Esophagus squamous epithelium (tissue), 5 donors: ENCODE data around the gene MED13L. TPM values are rescaled to one million over a fixed set of nuclear protein-coding genes. Genes with fewer than 3 reads are reported as not detected.

Experiments used
- DNase-seq: peaks from one replicate; lab custom pipeline; 2025; lab: John Stamatoyannopoulos, UW
- H3K27ac ChIP-seq, 4 donors: fragments of 200-600 bp; sonication (generic); one replicate each; pipeline ENCODE4 v1.5.1; 2016 to 2019; ENCODE audit warnings: mild to moderate bottlenecking in 1 of 4
- H3K27me3 ChIP-seq, 4 donors: fragments of 200-600 bp; sonication (generic); 1 replicate in 3 of 4; 2 replicates in 1 of 4; pipeline versions ENCODE4 v1.5.1 to v1.6.0; 2017 to 2021; ENCODE audit warnings: antibody characterized with exemption in 1 of 4
- H3K36me3 ChIP-seq, 3 donors: fragments of 200-600 bp; sonication (generic); one replicate each; pipeline ENCODE4 v1.5.1; 2016 to 2019
- H3K4me1 ChIP-seq, 3 donors: fragments of 200-600 bp; sonication (generic); one replicate each; pipeline ENCODE4 v1.5.1; 2017 to 2019
- H3K4me3 ChIP-seq, 4 donors: fragments of 200-600 bp; sonication (generic); 1 replicate in 3 of 4; 2 replicates in 1 of 4; pipeline ENCODE4 v1.5.1; 2016 to 2019; ENCODE audit warnings: mild to moderate bottlenecking in 2 of 4, moderate library complexity in 1 of 4
- H3K9me3 ChIP-seq, 3 donors: fragments of 200-600 bp; sonication (generic); one replicate each; pipeline ENCODE4 v1.5.1; 2016 to 2019
- CTCF ChIP-seq, 6 experiments: fragments of 450-650 bp in 4 of 6; fragments of 200-600 bp in 2 of 6; sonication (generic) in 2 of 6; IDR thresholded peaks; one replicate each; pipeline ENCODE4 v1.5.1; 2016 to 2019; ENCODE audit warnings: antibody characterized with exemption in 6 of 6, mild to moderate bottlenecking in 4 of 6, moderate library complexity in 4 of 6
- POLR2A ChIP-seq, 4 donors: fragments of 450-650 bp; IDR thresholded peaks; one replicate each; pipeline ENCODE4 v1.6.1; 2017; ENCODE audit warnings: antibody characterized with exemption in 4 of 4, mild to moderate bottlenecking in 4 of 4, moderate library complexity in 3 of 4
- WGBS, 2 donors: methylation state at CpG; one replicate each; pipeline ENCODE4 v1.1.5; 2018; 5-methylcytosine and 5-hydroxymethylcytosine counted together
- intact Hi-C: fragments of 100-400 bp; cut with DNase I; formaldehyde crosslinking; loops from one replicate; pipeline ENCODE4 v1.15.0; 2022
- total RNA-seq, 4 donors: library from RNA; depleted of rRNA; stranded (reverse); fragments of >200 nt; gene quantifications; one replicate each; pipeline ENCODE4 v1.1.0, GENCODE V29; 2016
- donor health status: DM: yes; HTN: yes; CAD: no.

MED13L gene
- total RNA-seq, 4 donors from 2014 or later = 52.2 to 137 (median 62.1) TPM

- Histone ChIP-seq H3K9me3 (no peaks in the 10 kb centered on the region), H3K27ac (no peak overlapping the region), H3K27me3 (no peaks in the 10 kb centered on the region), H3K4me3 (no peak overlapping the region), H3K36me3 (peaks cover 18 to 100% (median 27%) of the 10 kb centered on the region in 3 donors), H3K4me1 (no peaks in the 10 kb centered on the region)
- intact Hi-C loops = no loop called here
- TF ChIP-seq CTCF (IDR thresholded peaks at IDR 0.05) (no peak), POLR2A (IDR thresholded peaks at IDR 0.05) (no peak)
- DNase-seq = no peak
- WGBS, 2 donors = 87 to 100% methylated on average over 1 of the region's 1 CpG
Observed at GRCh38 chr12:115973066-115973465, 304.4 kb downstream of the MED13L start.

- Histone ChIP-seq H3K9me3 (no peaks in the 10 kb centered on the region), H3K4me1 (no peaks in the 10 kb centered on the region), H3K27me3 (no peaks in the 10 kb centered on the region), H3K4me3 (no peak overlapping the region), H3K27ac (no peak overlapping the region), H3K36me3 (peaks cover 18 to 100% (median 34%) of the 10 kb centered on the region in 3 donors)
- WGBS, 2 donors = 89 to 92% methylated on average over 4 of the region's 4 CpGs
- TF ChIP-seq CTCF (IDR thresholded peaks at IDR 0.05) (no peak), POLR2A (IDR thresholded peaks at IDR 0.05) (no peak)
- DNase-seq = no peak
- intact Hi-C loops = no loop called here
Observed at GRCh38 chr12:115972241-115972640, 305.3 kb downstream of the MED13L start.

GRCh38 chr12:115968211-115968610, 309.3 kb downstream of the MED13L start:
- intact Hi-C loops = no loop called here
- H3K36me3 ChIP-seq = peaks cover 29 to 100% (median 49%) of the 10 kb centered on the region in 3 donors
- no peaks in the 10 kb centered on the region for H3K9me3 ChIP-seq
- no peak overlapping the region for H3K27ac ChIP-seq
- WGBS, 2 donors = 85 to 88% methylated on average over 7 of the region's 7 CpGs
- no peaks in the 10 kb centered on the region for H3K27me3 ChIP-seq
- H3K4me1 ChIP-seq = no peaks in the 10 kb centered on the region
- H3K4me3 ChIP-seq = no peak overlapping the region
- DNase-seq = no peak
- TF ChIP-seq CTCF (IDR thresholded peaks at IDR 0.05) (no peak), POLR2A (IDR thresholded peaks at IDR 0.05) (no peak)

- TF ChIP-seq CTCF (IDR thresholded peaks at IDR 0.05) (no peak), POLR2A (IDR thresholded peaks at IDR 0.05) (no peak)
- peaks cover 33 to 100% (median 65%) of the 10 kb centered on the region in 3 donors for H3K36me3 ChIP-seq
Observed at GRCh38 chr12:115966376-115966775, 311.1 kb downstream of the MED13L start.

GRCh38 chr12:115964626-115965025, 312.9 kb downstream of the MED13L start:
- 76 to 87% methylated on average over 2 of the region's 2 CpGs for WGBS, 2 donors
- TF ChIP-seq POLR2A (IDR thresholded peaks at IDR 0.05) (no peak), CTCF (IDR thresholded peaks at IDR 0.05) (no peak)
- Histone ChIP-seq H3K36me3 (peaks cover 40 to 100% (median 65%) of the 10 kb centered on the region in 3 donors), H3K27ac (no peak overlapping the region), H3K9me3 (no peaks in the 10 kb centered on the region), H3K27me3 (no peaks in the 10 kb centered on the region), H3K4me3 (no peak overlapping the region), H3K4me1 (no peaks in the 10 kb centered on the region)
- DNase-seq = no peak
- intact Hi-C loops = no loop called here

More at GRCh38 chr12:115966376-115966775, 311.1 kb downstream of the MED13L start:
- WGBS, 2 donors = 90 to 98% methylated on average over 4 of the region's 4 CpGs
- no peaks in the 10 kb centered on the region for H3K4me1 ChIP-seq
- no peaks in the 10 kb centered on the region for H3K9me3 ChIP-seq
- DNase-seq = no peak
- H3K27me3 ChIP-seq = no peaks in the 10 kb centered on the region
- intact Hi-C loops = no loop called here
- H3K4me3 ChIP-seq = no peak overlapping the region
- H3K27ac ChIP-seq = no peak overlapping the region
